ENCODE data around the gene NDRG4. TPM values are rescaled to one million over a fixed set of nuclear protein-coding genes. Genes with fewer than 3 reads are reported as not detected.

The NDRG4 gene
- total and polyA plus RNA-seq, 2 donors (not counting 1 experiment from before 2014, with no cell fraction given) = 0.96 to 1.1 TPM

DNA sequence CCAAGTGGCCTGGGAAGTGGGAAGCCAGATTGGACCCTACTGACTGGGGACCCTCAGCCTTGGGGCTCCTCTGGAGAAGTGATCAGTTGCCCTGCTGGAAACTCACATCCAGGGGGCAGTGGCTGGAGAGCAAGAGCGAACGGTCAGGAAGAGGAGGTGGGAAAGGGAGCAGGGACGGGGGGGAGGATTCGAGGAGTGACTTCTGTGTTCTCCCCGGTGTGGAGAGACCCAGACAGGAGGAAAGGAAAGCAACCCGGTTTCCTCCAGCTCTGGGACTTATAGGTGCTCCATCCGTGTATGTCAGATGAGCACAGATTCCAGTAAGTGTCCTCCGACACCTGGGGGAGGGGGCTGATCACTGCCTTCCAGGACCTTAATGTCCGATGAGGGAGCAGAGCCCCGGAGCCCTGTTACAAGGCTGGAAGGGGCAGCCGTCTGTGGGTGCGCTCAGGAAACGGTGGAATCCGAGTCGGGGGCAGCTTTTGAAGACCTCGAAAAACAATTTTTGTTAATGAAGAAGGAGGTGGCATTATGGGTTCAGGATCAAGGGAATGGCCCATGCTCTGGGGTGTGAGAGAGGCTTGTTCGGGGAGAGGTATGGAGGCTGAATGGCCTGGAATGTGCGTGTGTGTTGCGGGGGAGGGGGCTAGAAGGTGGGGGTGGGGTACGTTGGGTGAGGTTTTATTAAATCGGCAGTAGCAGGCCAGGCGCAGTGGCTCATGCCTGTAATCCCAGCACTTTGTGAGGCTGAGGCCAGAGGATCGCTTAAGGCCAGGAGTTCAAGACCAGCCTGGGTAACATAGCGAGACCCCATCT is 34.8 kb upstream of the NDRG4 start:
- no peaks in the 10 kb centered on the region for H3K79me2 ChIP-seq (ENCODE audit: control insufficient read depth, insufficient read depth, low read length)
- DNase-seq = no peak
- no peak overlapping the region for H3K9ac ChIP-seq (ENCODE audit: low read length)
- peaks cover 0 to 43% (median 14%) of the 10 kb centered on the region in 4 experiments for H3K27me3 ChIP-seq (replicated peaks in 1 of 4; ENCODE audit: control extremely low read depth in 1 of 4, control insufficient read depth in 3 of 4, insufficient read depth in 4 of 4, low read length in 3 of 4)
- no peaks in the 10 kb centered on the region for H3K36me3 ChIP-seq (replicated peaks in 1 of 2; ENCODE audit: control extremely low read depth in 1 of 2, control insufficient read depth in 1 of 2, extremely low read depth in 1 of 2, insufficient read depth in 2 of 2, low read length in 1 of 2)
- Mint-ChIP-seq H3K4me1 (peaks cover 11% of the 10 kb centered on the region), H3K27ac (no peak overlapping the region), H3K9me3 (ENCODE audit: insufficient read depth) (no peaks in the 10 kb centered on the region), H3K4me3 (peak overlapping the region; percentile 82), H3K27me3 (peaks cover 53% of the 10 kb centered on the region)
- H2AFZ ChIP-seq (ENCODE audit: insufficient read depth, low read depth, low read length, poor library complexity, severe bottlenecking) = peak overlapping the region; percentile 33
- peaks cover 12 to 14% of the 10 kb centered on the region in 2 donors for H3K4me1 ChIP-seq (ENCODE audit: control insufficient read depth in 2 of 2, insufficient read depth in 2 of 2, low read length in 2 of 2)
- peak overlapping the region; percentile 86 for H3K4me2 ChIP-seq (replicated peaks; ENCODE audit: low read depth, low read length, poor library complexity, severe bottlenecking)
- no peaks in the 10 kb centered on the region for H3K9me3 ChIP-seq (ENCODE audit: control extremely low read depth in 1 of 3, control insufficient read depth in 2 of 3, insufficient read depth in 1 of 3, low read length in 2 of 3)
- H3K27ac ChIP-seq (ENCODE audit: low read length in 2 of 2) = no peak overlapping the region
- H4K20me1 ChIP-seq (ENCODE audit: control insufficient read depth, insufficient read depth, low read length, poor library complexity, severe bottlenecking) = no peaks in the 10 kb centered on the region
- 10% methylated on average over 21 of the region's 24 CpGs for WGBS (ENCODE audit: insufficient coverage)
- TF ChIP-seq, protein P1, sequence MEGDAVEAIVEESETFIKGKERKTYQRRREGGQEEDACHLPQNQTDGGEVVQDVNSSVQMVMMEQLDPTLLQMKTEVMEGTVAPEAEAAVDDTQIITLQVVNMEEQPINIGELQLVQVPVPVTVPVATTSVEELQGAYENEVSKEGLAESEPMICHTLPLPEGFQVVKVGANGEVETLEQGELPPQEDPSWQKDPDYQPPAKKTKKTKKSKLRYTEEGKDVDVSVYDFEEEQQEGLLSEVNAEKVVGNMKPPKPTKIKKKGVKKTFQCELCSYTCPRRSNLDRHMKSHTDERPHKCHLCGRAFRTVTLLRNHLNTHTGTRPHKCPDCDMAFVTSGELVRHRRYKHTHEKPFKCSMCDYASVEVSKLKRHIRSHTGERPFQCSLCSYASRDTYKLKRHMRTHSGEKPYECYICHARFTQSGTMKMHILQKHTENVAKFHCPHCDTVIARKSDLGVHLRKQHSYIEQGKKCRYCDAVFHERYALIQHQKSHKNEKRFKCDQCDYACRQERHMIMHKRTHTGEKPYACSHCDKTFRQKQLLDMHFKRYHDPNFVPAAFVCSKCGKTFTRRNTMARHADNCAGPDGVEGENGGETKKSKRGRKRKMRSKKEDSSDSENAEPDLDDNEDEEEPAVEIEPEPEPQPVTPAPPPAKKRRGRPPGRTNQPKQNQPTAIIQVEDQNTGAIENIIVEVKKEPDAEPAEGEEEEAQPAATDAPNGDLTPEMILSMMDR (IDR thresholded peaks at IDR 0.05) = no peak
- TF ChIP-seq EZH2 (IDR thresholded peaks at IDR 0.05; ENCODE audit: borderline replicate concordance, insufficient read depth, low read depth, low read length, poor library complexity, severe bottlenecking) = no peak
- peak overlapping the region in 1 of 5 experiments; percentile 5 for H3K4me3 ChIP-seq (ENCODE audit: control extremely low read depth in 1 of 5, extremely low read depth in 1 of 5, insufficient read depth in 1 of 5, low read depth in 2 of 5, low read length in 4 of 5)
- ChIA-PET POLR2A (no interaction called here), CTCF (interaction anchor here (0.6 kb wide), 1 partner anchor 16 kb away, joined by 4 read pairs; no protein-coding TSS in a partner anchor)
- no peak for ATAC-seq (ENCODE audit: low read depth)
- intact Hi-C loops (cut with micrococcal nuclease) = no loop called here

DNA sequence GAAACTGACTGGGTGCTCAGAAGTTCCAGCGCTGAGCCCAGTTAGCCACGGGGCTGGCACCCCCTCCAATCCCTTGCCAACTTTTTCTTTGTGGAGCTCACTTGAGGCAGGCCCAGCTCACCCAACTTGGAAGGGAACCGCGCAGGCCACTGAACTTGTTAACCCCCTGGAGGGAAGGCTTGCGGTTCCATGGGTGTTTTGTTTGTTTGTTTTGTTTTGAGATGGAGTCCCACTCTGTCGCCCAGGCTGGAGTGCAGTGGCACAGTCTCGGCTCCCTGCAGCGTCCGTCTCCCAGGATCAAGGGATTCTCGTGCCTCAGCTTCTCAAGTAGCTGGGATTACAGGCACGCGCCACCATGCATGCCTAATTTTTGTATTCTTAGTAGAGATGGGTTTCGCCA is 34.1 kb upstream of the NDRG4 start:
- ChIA-PET POLR2A (no interaction called here), CTCF (no interaction called here)
- no peak overlapping the region for H3K4me2 ChIP-seq (replicated peaks; ENCODE audit: low read depth, low read length, poor library complexity, severe bottlenecking)
- H3K36me3 ChIP-seq (replicated peaks in 1 of 2; ENCODE audit: control extremely low read depth in 1 of 2, control insufficient read depth in 1 of 2, extremely low read depth in 1 of 2, insufficient read depth in 2 of 2, low read length in 1 of 2) = no peaks in the 10 kb centered on the region
- TF ChIP-seq, protein P1 (IDR thresholded peaks at IDR 0.05) = no peak
- no peak for TF ChIP-seq EZH2 (IDR thresholded peaks at IDR 0.05; ENCODE audit: borderline replicate concordance, insufficient read depth, low read depth, low read length, poor library complexity, severe bottlenecking)
- H3K79me2 ChIP-seq (ENCODE audit: control insufficient read depth, insufficient read depth, low read length) = no peaks in the 10 kb centered on the region
- H3K4me1 ChIP-seq (ENCODE audit: control insufficient read depth in 2 of 2, insufficient read depth in 2 of 2, low read length in 2 of 2) = peaks cover 12 to 14% of the 10 kb centered on the region in 2 donors
- ATAC-seq (ENCODE audit: low read depth) = no peak
- H2AFZ ChIP-seq (ENCODE audit: insufficient read depth, low read depth, low read length, poor library complexity, severe bottlenecking) = no peak overlapping the region
- no peak for DNase-seq
- no peak overlapping the region for H3K4me3 ChIP-seq (ENCODE audit: control extremely low read depth in 1 of 5, extremely low read depth in 1 of 5, insufficient read depth in 1 of 5, low read depth in 2 of 5, low read length in 4 of 5)
- Mint-ChIP-seq H3K4me3 (no peak overlapping the region), H3K4me1 (peaks cover 11% of the 10 kb centered on the region), H3K27me3 (peaks cover 51% of the 10 kb centered on the region), H3K9me3 (ENCODE audit: insufficient read depth) (no peaks in the 10 kb centered on the region), H3K27ac (no peak overlapping the region)
- no peaks in the 10 kb centered on the region for H4K20me1 ChIP-seq (ENCODE audit: control insufficient read depth, insufficient read depth, low read length, poor library complexity, severe bottlenecking)
- H3K27ac ChIP-seq (ENCODE audit: low read length in 2 of 2) = no peak overlapping the region
- H3K9me3 ChIP-seq (ENCODE audit: control extremely low read depth in 1 of 3, control insufficient read depth in 2 of 3, insufficient read depth in 1 of 3, low read length in 2 of 3) = no peaks in the 10 kb centered on the region
- intact Hi-C loops (cut with micrococcal nuclease) = no loop called here
- H3K27me3 ChIP-seq (replicated peaks in 1 of 4; ENCODE audit: control extremely low read depth in 1 of 4, control insufficient read depth in 3 of 4, insufficient read depth in 4 of 4, low read length in 3 of 4) = peaks cover 0 to 43% (median 14%) of the 10 kb centered on the region in 4 experiments
- no peak overlapping the region for H3K9ac ChIP-seq (ENCODE audit: low read length)
- 75% methylated on average over 10 of the region's 13 CpGs for WGBS (ENCODE audit: insufficient coverage)
